Measurements from ENCODE around the gene OR4F6. TPM values are rescaled to one million over a fixed set of nuclear protein-coding genes. Genes with fewer than 3 reads are reported as not detected.

Gene OR4F6
- total RNA-seq, 1 experiment from 2014 or later = not detected

DNA sequence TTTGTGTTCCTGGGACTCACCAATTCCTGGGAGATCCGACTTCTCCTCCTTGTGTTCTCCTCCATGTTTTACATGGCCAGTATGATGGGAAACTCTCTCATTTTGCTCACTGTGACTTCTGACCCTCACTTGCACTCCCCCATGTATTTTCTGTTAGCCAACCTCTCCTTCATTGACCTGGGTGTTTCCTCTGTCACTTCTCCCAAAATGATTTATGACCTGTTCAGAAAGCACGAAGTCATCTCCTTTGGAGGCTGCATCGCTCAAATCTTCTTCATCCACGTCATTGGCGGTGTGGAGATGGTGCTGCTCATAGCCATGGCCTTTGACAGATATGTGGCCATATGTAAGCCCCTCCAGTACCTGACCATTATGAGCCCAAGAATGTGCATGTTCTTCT lies 25.5 kb downstream of the OR4F6 start:
- H3K4me2 ChIP-seq (ENCODE audit: insufficient read depth, insufficient read length, low read length) = no peak overlapping the region
- H3K27ac ChIP-seq (ENCODE audit: insufficient read length, low read depth, low read length) = no peak overlapping the region
- no peak overlapping the region for H2BK12ac ChIP-seq (ENCODE audit: insufficient read length, low read depth, low read length)
- no CpG with 5 or more reads among the region's 5 CpGs for WGBS (ENCODE audit: extremely low coverage, insufficient read length, low lambda C conversion rate)
- H3K18ac ChIP-seq (ENCODE audit: insufficient read length, low read depth, low read length) = no peak overlapping the region
- H2BK120ac ChIP-seq (ENCODE audit: low read depth, low read length, poor library complexity, severe bottlenecking) = no peak overlapping the region
- H4K5ac ChIP-seq (ENCODE audit: insufficient read length, low read depth, low read length) = no peak overlapping the region
- no peak overlapping the region for H3K14ac ChIP-seq (ENCODE audit: insufficient read depth, low read length)
- H3K9me3 Mint-ChIP-seq = peaks cover 4 to 15% of the 10 kb centered on the region in 2 experiments; a peak in 4 of 5 replicates
- no peak overlapping the region for H3K4ac ChIP-seq (ENCODE audit: low read depth, low read length)
- TF ChIP-seq, protein P1, sequence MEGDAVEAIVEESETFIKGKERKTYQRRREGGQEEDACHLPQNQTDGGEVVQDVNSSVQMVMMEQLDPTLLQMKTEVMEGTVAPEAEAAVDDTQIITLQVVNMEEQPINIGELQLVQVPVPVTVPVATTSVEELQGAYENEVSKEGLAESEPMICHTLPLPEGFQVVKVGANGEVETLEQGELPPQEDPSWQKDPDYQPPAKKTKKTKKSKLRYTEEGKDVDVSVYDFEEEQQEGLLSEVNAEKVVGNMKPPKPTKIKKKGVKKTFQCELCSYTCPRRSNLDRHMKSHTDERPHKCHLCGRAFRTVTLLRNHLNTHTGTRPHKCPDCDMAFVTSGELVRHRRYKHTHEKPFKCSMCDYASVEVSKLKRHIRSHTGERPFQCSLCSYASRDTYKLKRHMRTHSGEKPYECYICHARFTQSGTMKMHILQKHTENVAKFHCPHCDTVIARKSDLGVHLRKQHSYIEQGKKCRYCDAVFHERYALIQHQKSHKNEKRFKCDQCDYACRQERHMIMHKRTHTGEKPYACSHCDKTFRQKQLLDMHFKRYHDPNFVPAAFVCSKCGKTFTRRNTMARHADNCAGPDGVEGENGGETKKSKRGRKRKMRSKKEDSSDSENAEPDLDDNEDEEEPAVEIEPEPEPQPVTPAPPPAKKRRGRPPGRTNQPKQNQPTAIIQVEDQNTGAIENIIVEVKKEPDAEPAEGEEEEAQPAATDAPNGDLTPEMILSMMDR (conservative IDR thresholded peaks at IDR 0.05) = no peak
- peaks cover 6% of the 10 kb centered on the region for H3K27me3 Mint-ChIP-seq (ENCODE audit: low read depth)
- no peak overlapping the region for H3K9ac ChIP-seq (ENCODE audit: extremely low read depth, insufficient read length, low read length)
- no peak overlapping the region for H2BK20ac ChIP-seq (ENCODE audit: low read depth, low read length, poor library complexity, severe bottlenecking)
- no peak overlapping the region for H3K23ac ChIP-seq (ENCODE audit: insufficient read length, low read depth, low read length)
- H3K9me3 ChIP-seq (ENCODE audit: control insufficient read depth, low read depth, low read length) = no peaks in the 10 kb centered on the region
- H3T11ph ChIP-seq (ENCODE audit: low read length) = no peak overlapping the region
- no peaks in the 10 kb centered on the region for H3K27me3 ChIP-seq (ENCODE audit: insufficient read depth, low read length)
- H3K23me2 ChIP-seq (ENCODE audit: insufficient read length, low read depth, low read length, poor library complexity, severe bottlenecking) = no peaks in the 10 kb centered on the region
- H3K36me3 Mint-ChIP-seq (ENCODE audit: insufficient read depth in 1 of 3, low read depth in 3 of 3) = no peaks in the 10 kb centered on the region
- no peak overlapping the region for H3K56ac ChIP-seq (ENCODE audit: insufficient read length, low read depth, low read length)
- H3K27ac Mint-ChIP-seq = no peak overlapping the region
- H4K20me1 ChIP-seq (ENCODE audit: control insufficient read depth, insufficient read depth, insufficient read length) = no peaks in the 10 kb centered on the region
- H4K8ac ChIP-seq (replicated peaks; ENCODE audit: insufficient read length, low read depth, low read length) = no peak overlapping the region
- no peak for DNase-seq
- H2AK5ac ChIP-seq (ENCODE audit: insufficient read length, low read length) = no peak overlapping the region
- H2BK15ac ChIP-seq (ENCODE audit: low read depth, low read length) = no peak overlapping the region
- H3K4me1 Mint-ChIP-seq = no peaks in the 10 kb centered on the region
- H3K4me3 Mint-ChIP-seq = no peak overlapping the region
- H3K79me1 ChIP-seq (ENCODE audit: insufficient read depth, low read depth, low read length, poor library complexity, severe bottlenecking) = no peaks in the 10 kb centered on the region
- H4K91ac ChIP-seq (ENCODE audit: insufficient read length, low read depth, low read length) = no peak overlapping the region
- no peaks in the 10 kb centered on the region for H3K79me2 ChIP-seq (ENCODE audit: insufficient read depth, low read length)
- H2BK5ac ChIP-seq (ENCODE audit: insufficient read length, low read length) = no peak overlapping the region
- H2AFZ ChIP-seq (ENCODE audit: low read length) = no peak overlapping the region
- H3K4me1 ChIP-seq (ENCODE audit: insufficient read depth, low read length) = no peaks in the 10 kb centered on the region
